ENCODE results near the gene PWWP2B. TPM values are rescaled to one million over a fixed set of nuclear protein-coding genes. Genes with fewer than 3 reads are reported as not detected.
A peak's percentile ranks its signal among the peaks of the same experiment; 100 is the strongest.

The PWWP2B gene
- total and polyA plus RNA-seq, 4 donors, result 2.0 to 8.7 (median 5.2) TPM

- Histone ChIP-seq H3K27ac (ENCODE audit: low read depth in 1 of 2, low read length in 2 of 2) (no peak overlapping the region), H3K9me3 (ENCODE audit: control insufficient read depth, low read length) (no peaks in the 10 kb centered on the region), H3K36me3 (ENCODE audit: control insufficient read depth in 1 of 2, insufficient read depth in 2 of 2, low read length in 1 of 2) (no peaks in the 10 kb centered on the region), H3K4me3 (ENCODE audit: low read length in 2 of 2) (no peak overlapping the region), H3K27me3 (ENCODE audit: control insufficient read depth in 1 of 2, insufficient read depth in 2 of 2, low read length in 1 of 2) (no peaks in the 10 kb centered on the region), H3K4me1 (ENCODE audit: control insufficient read depth in 1 of 2, insufficient read depth in 2 of 2, low read length in 2 of 2) (no peaks in the 10 kb centered on the region)
- 64 to 77% methylated on average over 19 of the region's 19 CpGs for WGBS, 2 donors
- intact Hi-C loops (cut with DNase I), result no loop called here
- DNase-seq (no peak), ATAC-seq (ENCODE audit: low FRiP score) (peak; percentile 17)
Observed at GRCh38 chr10:132438091-132439024, 41.4 kb downstream of the PWWP2B start.

- Histone ChIP-seq H3K27me3 (ENCODE audit: control insufficient read depth in 1 of 2, insufficient read depth in 2 of 2, low read length in 1 of 2) (no peaks in the 10 kb centered on the region), H3K36me3 (ENCODE audit: control insufficient read depth in 1 of 2, insufficient read depth in 2 of 2, low read length in 1 of 2) (no peaks in the 10 kb centered on the region), H3K27ac (ENCODE audit: low read depth in 1 of 2, low read length in 2 of 2) (no peak overlapping the region), H3K4me1 (ENCODE audit: control insufficient read depth in 1 of 2, insufficient read depth in 2 of 2, low read length in 2 of 2) (no peaks in the 10 kb centered on the region), H3K9me3 (ENCODE audit: control insufficient read depth, low read length) (no peaks in the 10 kb centered on the region), H3K4me3 (ENCODE audit: low read length in 2 of 2) (no peak overlapping the region)
- ATAC-seq (ENCODE audit: low FRiP score) (no peak), DNase-seq (no peak)
- intact Hi-C loops (cut with DNase I), result no loop called here
- WGBS, 2 donors, result 75 to 78% methylated on average over 6 of the region's 6 CpGs
Observed at GRCh38 chr10:132439025-132439388, 42.0 kb downstream of the PWWP2B start.

GRCh38 chr10:132439424-132440163 is 42.6 kb downstream of the PWWP2B start:
- Histone ChIP-seq H3K36me3 (ENCODE audit: control insufficient read depth in 1 of 2, insufficient read depth in 2 of 2, low read length in 1 of 2) (no peaks in the 10 kb centered on the region), H3K27ac (ENCODE audit: low read depth in 1 of 2, low read length in 2 of 2) (no peak overlapping the region), H3K27me3 (ENCODE audit: control insufficient read depth in 1 of 2, insufficient read depth in 2 of 2, low read length in 1 of 2) (no peaks in the 10 kb centered on the region), H3K4me3 (ENCODE audit: low read length in 2 of 2) (no peak overlapping the region), H3K4me1 (ENCODE audit: control insufficient read depth in 1 of 2, insufficient read depth in 2 of 2, low read length in 2 of 2) (no peaks in the 10 kb centered on the region), H3K9me3 (ENCODE audit: control insufficient read depth, low read length) (no peaks in the 10 kb centered on the region)
- DNase-seq (no peak), ATAC-seq (ENCODE audit: low FRiP score) (no peak)
- intact Hi-C loops (cut with DNase I), result no loop called here
- 97 to 98% methylated on average over 18 of the region's 18 CpGs for WGBS, 2 donors

- Histone ChIP-seq H3K27ac (ENCODE audit: low read depth in 1 of 2, low read length in 2 of 2) (no peak overlapping the region), H3K9me3 (ENCODE audit: control insufficient read depth, low read length) (no peaks in the 10 kb centered on the region), H3K4me3 (ENCODE audit: low read length in 2 of 2) (no peak overlapping the region), H3K36me3 (ENCODE audit: control insufficient read depth in 1 of 2, insufficient read depth in 2 of 2, low read length in 1 of 2) (no peaks in the 10 kb centered on the region), H3K4me1 (ENCODE audit: control insufficient read depth in 1 of 2, insufficient read depth in 2 of 2, low read length in 2 of 2) (no peaks in the 10 kb centered on the region), H3K27me3 (ENCODE audit: control insufficient read depth in 1 of 2, insufficient read depth in 2 of 2, low read length in 1 of 2) (no peaks in the 10 kb centered on the region)
- intact Hi-C loops (cut with DNase I), result no loop called here
- ATAC-seq (ENCODE audit: low FRiP score), result no peak
- DNase-seq, result no peak
- 91 to 94% methylated on average over 25 of the region's 25 CpGs for WGBS, 2 donors
Observed at GRCh38 chr10:132440791-132441565, 44.0 kb downstream of the PWWP2B start.

- H3K27ac ChIP-seq (ENCODE audit: low read depth in 1 of 2, low read length in 2 of 2), result no peak overlapping the region
- WGBS, 2 donors, result 92 to 93% methylated on average over 22 of the region's 22 CpGs
- H3K4me3 ChIP-seq (ENCODE audit: low read length in 2 of 2), result no peak overlapping the region
- DNase-seq (no peak), ATAC-seq (ENCODE audit: low FRiP score) (no peak)
- no peaks in the 10 kb centered on the region for H3K4me1 ChIP-seq (ENCODE audit: control insufficient read depth in 1 of 2, insufficient read depth in 2 of 2, low read length in 2 of 2)
- no peaks in the 10 kb centered on the region for H3K9me3 ChIP-seq (ENCODE audit: control insufficient read depth, low read length)
- H3K27me3 ChIP-seq (ENCODE audit: control insufficient read depth in 1 of 2, insufficient read depth in 2 of 2, low read length in 1 of 2), result no peaks in the 10 kb centered on the region
- no peaks in the 10 kb centered on the region for H3K36me3 ChIP-seq (ENCODE audit: control insufficient read depth in 1 of 2, insufficient read depth in 2 of 2, low read length in 1 of 2)
- intact Hi-C loops (cut with DNase I), result no loop called here
Observed at GRCh38 chr10:132441818-132442524, 45.0 kb downstream of the PWWP2B start.

- H3K4me1 ChIP-seq (ENCODE audit: control insufficient read depth in 1 of 2, insufficient read depth in 2 of 2, low read length in 2 of 2), result no peaks in the 10 kb centered on the region
- no peaks in the 10 kb centered on the region for H3K9me3 ChIP-seq (ENCODE audit: control insufficient read depth, low read length)
- H3K27me3 ChIP-seq (ENCODE audit: control insufficient read depth in 1 of 2, insufficient read depth in 2 of 2, low read length in 1 of 2), result no peaks in the 10 kb centered on the region
- intact Hi-C loops (cut with DNase I), result no loop called here
- ATAC-seq (ENCODE audit: low FRiP score), result no peak
- DNase-seq, result no peak
- H3K36me3 ChIP-seq (ENCODE audit: control insufficient read depth in 1 of 2, insufficient read depth in 2 of 2, low read length in 1 of 2), result no peaks in the 10 kb centered on the region
- no peak overlapping the region for H3K27ac ChIP-seq (ENCODE audit: low read depth in 1 of 2, low read length in 2 of 2)
- H3K4me3 ChIP-seq (ENCODE audit: low read length in 2 of 2), result no peak overlapping the region
- 83 to 86% methylated on average over 8 to 10 of the region's 10 CpGs for WGBS, 2 donors
Observed at GRCh38 chr10:132442636-132443035, 45.6 kb downstream of the PWWP2B start.

GRCh38 chr10:132443605-132443982 is 46.6 kb downstream of the PWWP2B start:
- intact Hi-C loops (cut with DNase I), result no loop called here
- Histone ChIP-seq H3K27me3 (ENCODE audit: control insufficient read depth in 1 of 2, insufficient read depth in 2 of 2, low read length in 1 of 2) (no peaks in the 10 kb centered on the region), H3K9me3 (ENCODE audit: control insufficient read depth, low read length) (no peaks in the 10 kb centered on the region), H3K4me3 (ENCODE audit: low read length in 2 of 2) (no peak overlapping the region), H3K27ac (ENCODE audit: low read depth in 1 of 2, low read length in 2 of 2) (no peak overlapping the region), H3K36me3 (ENCODE audit: control insufficient read depth in 1 of 2, insufficient read depth in 2 of 2, low read length in 1 of 2) (no peaks in the 10 kb centered on the region), H3K4me1 (ENCODE audit: control insufficient read depth in 1 of 2, insufficient read depth in 2 of 2, low read length in 2 of 2) (no peaks in the 10 kb centered on the region)
- WGBS, 2 donors, result 60 to 65% methylated on average over 10 of the region's 10 CpGs
- DNase-seq (no peak), ATAC-seq (ENCODE audit: low FRiP score) (no peak)
